Astrocyte (in vitro differentiated cells and primary cell): ENCODE data around the gene DNAH9. TPM values are rescaled to one million over a fixed set of nuclear protein-coding genes. Genes with fewer than 3 reads are reported as not detected.

ENCODE experiments used
- DNase-seq: peaks from one replicate; pipeline ENCODE4 v3.0.0-alpha.2; 2010; ENCODE audit warnings: low read depth
- FAIRE-seq: peaks from 2 replicates; lab custom pipeline; 2011; peaks lifted over from hg19 to GRCh38; lab: Jason Lieb, UNC
- H2AFZ ChIP-seq: 2 replicates; pipeline ENCODE4 v1.6.0; 2012; ENCODE audit warnings: low read depth, low read length, inconsistent platforms
- H3K27ac ChIP-seq: 2 replicates; pipeline ENCODE4 v1.5.1; 2011; ENCODE audit warnings: low read depth, low read length, inconsistent platforms
- H3K27me3 ChIP-seq: 2 replicates; pipeline ENCODE4 v1.6.0; 2011; ENCODE audit warnings: low read length, inconsistent platforms; ENCODE audit not compliant: insufficient read depth
- H3K36me3 ChIP-seq: 2 replicates; pipeline ENCODE4 v1.5.1; 2011; ENCODE audit warnings: low read length, inconsistent platforms; ENCODE audit not compliant: insufficient read depth
- H3K4me1 ChIP-seq: 2 replicates; pipeline ENCODE4 v1.5.1; 2011; ENCODE audit warnings: low read length, inconsistent platforms; ENCODE audit not compliant: insufficient read depth
- H3K4me2 ChIP-seq: 2 replicates; pipeline ENCODE4 v1.6.0; 2012; ENCODE audit warnings: low read length, inconsistent platforms
- H3K4me3 ChIP-seq: 2 replicates; pipeline ENCODE4 v1.5.1; 2011; ENCODE audit warnings: low read depth, mild to moderate bottlenecking, low read length, inconsistent platforms; ENCODE audit not compliant: insufficient read depth
- H3K79me2 ChIP-seq: 2 replicates; pipeline ENCODE4 v1.6.0; 2012; ENCODE audit warnings: mild to moderate bottlenecking, low read length, inconsistent platforms; ENCODE audit not compliant: insufficient read depth
- H3K9ac ChIP-seq: 2 replicates; pipeline ENCODE4 v1.6.0; 2012; ENCODE audit warnings: mild to moderate bottlenecking, low read length, inconsistent platforms
- H3K9me3 ChIP-seq: 2 replicates; pipeline ENCODE4 v1.5.1; 2012; ENCODE audit warnings: low read depth, mild to moderate bottlenecking, low read length, inconsistent platforms; ENCODE audit not compliant: insufficient read depth
- H4K20me1 ChIP-seq: 2 replicates; pipeline ENCODE4 v1.6.0; 2012; ENCODE audit warnings: low read length, inconsistent platforms; ENCODE audit not compliant: insufficient read depth
- H3K27ac Mint-ChIP-seq: one replicate; pipeline ENCODE4 v1.8.0; 2021; ENCODE audit warnings: mild to moderate bottlenecking, mixed read lengths; ENCODE audit not compliant: unreplicated experiment
- H3K27me3 Mint-ChIP-seq: one replicate; pipeline ENCODE4 v1.8.0; 2021; ENCODE audit warnings: low read depth, mixed read lengths; ENCODE audit not compliant: unreplicated experiment
- H3K36me3 Mint-ChIP-seq: one replicate; pipeline ENCODE4 v1.8.0; 2021; ENCODE audit warnings: low read depth, mixed read lengths; ENCODE audit not compliant: unreplicated experiment
- H3K4me1 Mint-ChIP-seq: one replicate; pipeline ENCODE4 v1.8.0; 2021; ENCODE audit warnings: low read depth, mixed read lengths; ENCODE audit not compliant: unreplicated experiment
- H3K4me3 Mint-ChIP-seq: one replicate; pipeline ENCODE4 v1.8.0; 2021; ENCODE audit warnings: mild to moderate bottlenecking, moderate library complexity, mixed read lengths; ENCODE audit not compliant: unreplicated experiment
- H3K9me3 Mint-ChIP-seq: one replicate; pipeline ENCODE4 v1.8.0; 2021; ENCODE audit warnings: mild to moderate bottlenecking, mixed read lengths; ENCODE audit not compliant: unreplicated experiment
- CTCF ChIP-seq: IDR thresholded peaks from 2 replicates; pipeline ENCODE4 v1.5.1; 2011; ENCODE audit warnings: low read depth, mild to moderate bottlenecking, inconsistent platforms, low read length, moderate library complexity; ENCODE audit not compliant: insufficient read depth
- EZH2 ChIP-seq: IDR thresholded peaks from 2 replicates; pipeline ENCODE4 v1.6.1; 2012; ENCODE audit warnings: mild to moderate bottlenecking, low read length, inconsistent platforms; ENCODE audit not compliant: insufficient read depth
- total RNA-seq: library from RNA; stranded (reverse); gene quantifications from 2 replicates; pipeline ENCODE4 v1.2.1, GENCODE V29; 2021

Gene DNAH9
- total RNA-seq, 1 donor from 2014 or later = not detected

GRCh38 chr17:11986179-11986941, 388.1 kb downstream of the DNAH9 start:
- Mint-ChIP-seq H3K9me3 (no peaks in the 10 kb centered on the region), H3K27me3 (no peaks in the 10 kb centered on the region), H3K36me3 (peaks cover 10% of the 10 kb centered on the region), H3K4me1 (peaks cover 4% of the 10 kb centered on the region), H3K4me3 (no peak overlapping the region), H3K27ac (no peak overlapping the region)
- H3K4me2 ChIP-seq = no peak overlapping the region
- H3K4me1 ChIP-seq = no peaks in the 10 kb centered on the region
- H3K27me3 ChIP-seq = no peaks in the 10 kb centered on the region
- peaks cover 13% of the 10 kb centered on the region for H3K36me3 ChIP-seq
- no peak overlapping the region for H3K4me3 ChIP-seq
- H2AFZ ChIP-seq = no peak overlapping the region
- no peaks in the 10 kb centered on the region for H3K9me3 ChIP-seq
- no peak overlapping the region for H3K27ac ChIP-seq
- peaks cover 18% of the 10 kb centered on the region for H4K20me1 ChIP-seq
- TF ChIP-seq EZH2 (no peak), CTCF (no peak)
- DNase-seq = peak; percentile 45
- H3K9ac ChIP-seq = no peak overlapping the region
- FAIRE-seq = no peak
- H3K79me2 ChIP-seq = no peaks in the 10 kb centered on the region

GRCh38 chr17:11986942-11987329, 388.7 kb downstream of the DNAH9 start:
- Mint-ChIP-seq H3K27me3 (no peaks in the 10 kb centered on the region), H3K36me3 (peaks cover 10% of the 10 kb centered on the region), H3K4me3 (no peak overlapping the region), H3K27ac (no peak overlapping the region), H3K9me3 (no peaks in the 10 kb centered on the region), H3K4me1 (peaks cover 3% of the 10 kb centered on the region)
- Histone ChIP-seq H3K9me3 (no peaks in the 10 kb centered on the region), H3K27me3 (no peaks in the 10 kb centered on the region), H3K4me3 (no peak overlapping the region), H3K79me2 (no peaks in the 10 kb centered on the region), H4K20me1 (peaks cover 18% of the 10 kb centered on the region), H3K4me1 (no peaks in the 10 kb centered on the region), H3K9ac (no peak overlapping the region), H2AFZ (no peak overlapping the region), H3K27ac (no peak overlapping the region), H3K36me3 (peaks cover 13% of the 10 kb centered on the region), H3K4me2 (no peak overlapping the region)
- TF ChIP-seq CTCF (peak; percentile 56), EZH2 (no peak)
- FAIRE-seq (peak; percentile 49), DNase-seq (peak; percentile 36)

- no peaks in the 10 kb centered on the region for H3K9me3 Mint-ChIP-seq
- TF ChIP-seq CTCF (no peak), EZH2 (no peak)
- H4K20me1 ChIP-seq = peaks cover 18% of the 10 kb centered on the region
- no peak for DNase-seq
- no peaks in the 10 kb centered on the region for H3K9me3 ChIP-seq
- peaks cover 6% of the 10 kb centered on the region for H3K36me3 ChIP-seq
- no peaks in the 10 kb centered on the region for H3K4me1 ChIP-seq
- H3K79me2 ChIP-seq = no peaks in the 10 kb centered on the region
- H3K4me3 ChIP-seq = no peak overlapping the region
- H3K4me3 Mint-ChIP-seq = no peak overlapping the region
- no peak overlapping the region for H3K9ac ChIP-seq
- no peak overlapping the region for H3K27ac Mint-ChIP-seq
- no peaks in the 10 kb centered on the region for H3K27me3 ChIP-seq
- no peak for FAIRE-seq
- no peak overlapping the region for H3K27ac ChIP-seq
- H3K36me3 Mint-ChIP-seq = peaks cover 6% of the 10 kb centered on the region
- H2AFZ ChIP-seq = no peak overlapping the region
- H3K4me1 Mint-ChIP-seq = no peaks in the 10 kb centered on the region
- H3K4me2 ChIP-seq = no peak overlapping the region
- H3K27me3 Mint-ChIP-seq = no peaks in the 10 kb centered on the region
Measured at GRCh38 chr17:11990363-11990983, 392.2 kb downstream of the DNAH9 start.
